Neural cell (in vitro differentiated cells): ENCODE data around the gene RCC1. TPM values are rescaled to one million over a fixed set of nuclear protein-coding genes. Genes with fewer than 3 reads are reported as not detected.

Source experiments
- H2AFZ ChIP-seq: fragments of 200-600, 300-800 bp; sonication (generic), shearing (Covaris generic); 2 replicates; pipeline ENCODE4 v1.6.0; 2014; ENCODE audit warnings: low read depth, mild to moderate bottlenecking, antibody characterized with exemption, low read length, moderate library complexity
- H3F3A ChIP-seq: fragments of 200-600 bp; shearing (Covaris generic); 2 replicates; pipeline ENCODE4 v1.6.1; 2016; ENCODE audit warnings: mild to moderate bottlenecking, moderate library complexity, mixed read lengths, antibody characterized with exemption, low read length; ENCODE audit not compliant: insufficient read depth, poor library complexity, severe bottlenecking
- H3K27ac ChIP-seq: fragments of 200-600, 300-800 bp; sonication (generic), shearing (Covaris generic); 2 replicates; pipeline ENCODE4 v1.5.1; 2014; ENCODE audit warnings: mild to moderate bottlenecking, low read length, moderate library complexity
- H3K27me3 ChIP-seq: fragments of 300-800, 200-600 bp; sonication (generic), shearing (Covaris generic); 2 replicates; pipeline ENCODE4 v1.6.0; 2014; ENCODE audit warnings: mild to moderate bottlenecking, low read depth, low read length, moderate library complexity; ENCODE audit not compliant: insufficient read depth
- H3K36me3 ChIP-seq: fragments of 300-800, 200-600 bp; sonication (generic), shearing (Covaris generic); 2 replicates; pipeline ENCODE4 v1.5.1; 2014; ENCODE audit warnings: mild to moderate bottlenecking, antibody characterized with exemption, low read length, moderate library complexity; ENCODE audit not compliant: insufficient read depth
- H3K4me2 ChIP-seq: fragments of 300-800, 200-600 bp; sonication (generic), shearing (Covaris generic); 2 replicates; pipeline ENCODE4 v1.6.0; 2014; ENCODE audit warnings: mild to moderate bottlenecking, low read length
- H3K4me3 ChIP-seq: fragments of 300-800, 200-600 bp; sonication (generic), shearing (Covaris generic); 2 replicates; pipeline ENCODE4 v1.5.1; 2014; ENCODE audit warnings: mild to moderate bottlenecking, low read length, moderate library complexity
- H3K79me2 ChIP-seq: fragments of 200-600 bp; shearing (Covaris generic); replicated peaks from 2 replicates; pipeline ENCODE4 v1.6.0; 2014; ENCODE audit warnings: mild to moderate bottlenecking, low read length, moderate library complexity; ENCODE audit not compliant: insufficient read depth
- H3K9ac ChIP-seq: fragments of 300-800, 200-600 bp; sonication (generic), shearing (Covaris generic); 2 replicates; pipeline ENCODE4 v1.6.1; 2016; ENCODE audit warnings: mild to moderate bottlenecking, low read length, mixed read lengths
- H3K9me2 ChIP-seq: fragments of 200-600 bp; shearing (Covaris generic); 2 replicates; pipeline ENCODE4 v1.6.1; 2016; ENCODE audit warnings: mild to moderate bottlenecking, low read length, mixed read lengths; ENCODE audit not compliant: insufficient read depth
- H3K9me3 ChIP-seq: fragments of 200-600, 300-800 bp; sonication (generic), shearing (Covaris generic); 2 replicates; pipeline ENCODE4 v1.6.1; 2016; ENCODE audit warnings: mild to moderate bottlenecking, mixed run types, low read length, moderate library complexity, mixed read lengths
- H4K20me1 ChIP-seq: fragments of 200-600 bp; shearing (Covaris generic); 2 replicates; pipeline ENCODE4 v1.6.1; 2016; ENCODE audit warnings: mild to moderate bottlenecking, mixed run types; ENCODE audit not compliant: insufficient read depth
- CTCF ChIP-seq: fragments of 450-650 bp; IDR thresholded peaks from 2 replicates; pipeline ENCODE4 v1.5.1; 2014; ENCODE audit warnings: antibody characterized with exemption, mild to moderate bottlenecking, moderate library complexity; ENCODE audit not compliant: poor library complexity, severe bottlenecking
- EP300 ChIP-seq: fragments of 450-650 bp; conservative IDR thresholded peaks from 2 replicates; pipeline ENCODE4 v1.6.1; 2014; ENCODE audit warnings: antibody characterized with exemption, mild to moderate bottlenecking, moderate library complexity; ENCODE audit not compliant: poor library complexity, severe bottlenecking
- EZH2 ChIP-seq: fragments of 200-600, 300-800 bp; shearing (Covaris generic), sonication (generic); IDR thresholded peaks from 2 replicates; pipeline ENCODE4 v1.6.1; 2014; ENCODE audit warnings: antibody characterized with exemption, low read length, borderline replicate concordance, mild to moderate bottlenecking; ENCODE audit not compliant: insufficient read depth, poor library complexity, severe bottlenecking
- MXI1 ChIP-seq: fragments of 450-650 bp; conservative IDR thresholded peaks from 2 replicates; pipeline ENCODE4 v1.6.1; 2014; ENCODE audit warnings: antibody characterized with exemption, mild to moderate bottlenecking; ENCODE audit not compliant: poor library complexity, severe bottlenecking
- POLR2AphosphoS5 ChIP-seq: IDR thresholded peaks from 2 replicates; pipeline ENCODE4 v1.6.1; 2012
- RAD21 ChIP-seq: fragments of 450-650 bp; conservative IDR thresholded peaks from 2 replicates; pipeline ENCODE4 v1.6.1; 2014; ENCODE audit warnings: antibody characterized with exemption, mild to moderate bottlenecking, moderate library complexity
- REST ChIP-seq: IDR thresholded peaks from 2 replicates; pipeline ENCODE4 v1.6.1; 2012; ENCODE audit warnings: borderline replicate concordance
- SMC3 ChIP-seq: fragments of 450-650 bp; conservative IDR thresholded peaks from 2 replicates; pipeline ENCODE4 v1.6.1; 2014; ENCODE audit warnings: antibody characterized with exemption, mild to moderate bottlenecking, moderate library complexity; ENCODE audit not compliant: poor library complexity
- TAF1 ChIP-seq: IDR thresholded peaks from 2 replicates; pipeline ENCODE4 v1.6.1; 2012; ENCODE audit warnings: low read depth
- polyA plus RNA-seq: library from polyadenylated mRNA; depleted of rRNA; stranded (reverse); fragments of >200 nt; gene quantifications from 2 replicates; pipeline ENCODE4 v1.2.3, GENCODE V29; 2014

Gene RCC1
- polyA plus RNA-seq, 1 donor from 2014 or later: 13.1 TPM

GRCh38 chr1:28577052-28577678 lies 71.3 kb downstream of the RCC1 start:
- Histone ChIP-seq H3K79me2 (peaks cover 17% of the 10 kb centered on the region), H3K4me3 (no peak overlapping the region), H3K9me3 (no peaks in the 10 kb centered on the region), H3K36me3 (no peaks in the 10 kb centered on the region), H3K27me3 (no peaks in the 10 kb centered on the region), H3K9ac (no peak overlapping the region), H3K9me2 (no peaks in the 10 kb centered on the region), H2AFZ (no peak overlapping the region), H3K27ac (no peak overlapping the region), H4K20me1 (no peaks in the 10 kb centered on the region), H3K4me2 (no peak overlapping the region), H3F3A (no peaks in the 10 kb centered on the region)
- no peak for TF ChIP-seq CTCF

GRCh38 chr1:28577738-28578536 lies 72.1 kb downstream of the RCC1 start:
- H3K9ac ChIP-seq: no peak overlapping the region
- no peak overlapping the region for H3K4me2 ChIP-seq
- H3F3A ChIP-seq: no peaks in the 10 kb centered on the region
- no peaks in the 10 kb centered on the region for H3K9me2 ChIP-seq
- H3K27ac ChIP-seq: no peak overlapping the region
- H3K79me2 ChIP-seq: peaks cover 17% of the 10 kb centered on the region
- H3K27me3 ChIP-seq: no peaks in the 10 kb centered on the region
- TF ChIP-seq SMC3: no peak
- TF ChIP-seq EP300: no peak
- no peak for TF ChIP-seq CTCF
- TF ChIP-seq REST: no peak
- no peak for TF ChIP-seq TAF1
- no peak for TF ChIP-seq EZH2
- TF ChIP-seq POLR2AphosphoS5: no peak
- no peak for TF ChIP-seq MXI1
- TF ChIP-seq RAD21: no peak
- H3K9me3 ChIP-seq: no peaks in the 10 kb centered on the region
- H3K36me3 ChIP-seq: no peaks in the 10 kb centered on the region
- no peak overlapping the region for H3K4me3 ChIP-seq
- H4K20me1 ChIP-seq: no peaks in the 10 kb centered on the region
- no peak overlapping the region for H2AFZ ChIP-seq
